ENCODE measurements around the gene CSNK1G2. TPM values are rescaled to one million over a fixed set of nuclear protein-coding genes. Genes with fewer than 3 reads are reported as not detected.

The CSNK1G2 gene
- total and polyA plus RNA-seq, 2 of the 13 experiments (the other 11 are each of a cell fraction or from before 2014, with no cell fraction given), result 53.8 to 72.5 TPM

DNA sequence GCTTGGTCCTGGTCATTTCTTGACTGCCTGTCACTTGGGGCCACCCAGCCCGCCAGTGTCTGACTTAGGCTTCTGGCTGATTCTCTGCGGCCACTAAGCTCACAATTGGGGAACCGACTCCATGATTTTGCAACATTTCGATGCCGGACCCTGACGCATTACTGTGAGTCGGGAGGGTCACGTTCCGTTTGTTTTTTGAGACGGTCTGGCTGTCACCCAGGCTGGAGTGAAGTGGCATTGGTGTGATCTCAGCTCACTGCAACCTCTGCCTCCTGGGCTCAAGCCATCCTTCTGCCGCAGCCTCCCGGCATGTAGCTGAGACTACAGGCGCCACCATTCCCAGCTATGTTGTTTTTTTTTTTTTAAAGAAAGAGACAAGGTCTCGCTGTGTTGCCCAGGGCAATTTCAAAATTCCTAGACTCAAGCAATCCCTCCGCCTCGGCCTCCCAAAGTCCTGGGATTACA is 39.0 kb upstream of the CSNK1G2 start:
- in situ Hi-C loops (cut with HindIII; ENCODE audit: extremely low pct_ligation_motif_present, low pct_unique_long_range_greater_than_20kb), result no loop called here
- ChIA-PET POLR2A (interaction anchor here (0.7 to 2.4 kb wide), 5 partner anchors 14 to 158 kb away, joined by 3 to 11 read pairs (median 4); no protein-coding TSS in a partner anchor), CTCF (ENCODE audit: low intra/inter-chr PET ratio, low total read pairs) (no interaction called here)
- H3K27me3 ChIP-seq (ENCODE audit: control insufficient read depth in 1 of 2, insufficient read depth in 2 of 2, low read length in 2 of 2), result no peaks in the 10 kb centered on the region
- ATAC-seq (no peak), DNase-seq (ENCODE audit: low spot score) (peak; percentile 76), FAIRE-seq (peak; percentile 79)
- H3K36me3 ChIP-seq (replicated peaks in 1 of 2; ENCODE audit: control insufficient read depth in 1 of 2, insufficient read depth in 2 of 2, low read length in 2 of 2), result no peaks in the 10 kb centered on the region
- H3K4me1 ChIP-seq (ENCODE audit: insufficient read depth, low read length), result peaks cover 63% of the 10 kb centered on the region
- H3K9me3 ChIP-seq (ENCODE audit: low read length), result no peaks in the 10 kb centered on the region
- H3K27ac ChIP-seq (ENCODE audit: extremely low read length, insufficient read depth, low read length), result peak overlapping the region; percentile 67
- H4K20me1 ChIP-seq (ENCODE audit: insufficient read depth, low read length), result no peaks in the 10 kb centered on the region
- peak overlapping the region; percentile 5 to 65 (median 32) for H3K4me3 ChIP-seq (replicated peaks in 1 of 3; ENCODE audit: insufficient read depth in 1 of 3, low read depth in 2 of 3, low read length in 3 of 3)
- H3K9ac ChIP-seq (ENCODE audit: insufficient read depth, low read depth, low read length), result peak overlapping the region; percentile 49
- peaks cover 8% of the 10 kb centered on the region for H3K79me2 ChIP-seq (ENCODE audit: insufficient read depth, low read length)
- peak overlapping the region; percentile 15 for H2AFZ ChIP-seq (ENCODE audit: low read length)
- intact Hi-C loops (cut with micrococcal nuclease; ENCODE audit: unreplicated experiment), result no loop called here
- 5% methylated on average over 7 of the region's 16 CpGs for WGBS (ENCODE audit: low lambda C conversion rate)
- no TSS peak for BruUV-seq (replicated peaks)
- peak overlapping the region; percentile 65 for H3K4me2 ChIP-seq (ENCODE audit: low read depth, low read length)
- TF ChIP-seq ZNF18 (CRISPR knock-in tag; IDR thresholded peaks at IDR 0.05; ENCODE audit: insufficient replicate concordance), result peak; percentile 97
- TF ChIP-seq MIXL1 (CRISPR knock-in tag; IDR thresholded peaks at IDR 0.05), result no peak
- TF ChIP-seq, protein P1, sequence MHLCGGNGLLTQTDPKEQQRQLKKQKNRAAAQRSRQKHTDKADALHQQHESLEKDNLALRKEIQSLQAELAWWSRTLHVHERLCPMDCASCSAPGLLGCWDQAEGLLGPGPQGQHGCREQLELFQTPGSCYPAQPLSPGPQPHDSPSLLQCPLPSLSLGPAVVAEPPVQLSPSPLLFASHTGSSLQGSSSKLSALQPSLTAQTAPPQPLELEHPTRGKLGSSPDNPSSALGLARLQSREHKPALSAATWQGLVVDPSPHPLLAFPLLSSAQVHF (CRISPR knock-in tag; IDR thresholded peaks at IDR 0.05), result no peak
- TF ChIP-seq FOXP4 (CRISPR knock-in tag; IDR thresholded peaks at IDR 0.05), result 0 out of 2 replicates have a peak, but pooled peaks have one; percentile 29
- peak; percentile 65; the same call in 1 of the 2 replicates for TF ChIP-seq CBX5 (CRISPR knock-in tag; IDR thresholded peaks at IDR 0.05; ENCODE audit: borderline replicate concordance)
- 0 out of 2 replicates have a peak, but pooled peaks have one; percentile 53 for TF ChIP-seq ZNF598 (CRISPR knock-in tag; IDR thresholded peaks at IDR 0.05; ENCODE audit: borderline replicate concordance)
- 0 out of 2 replicates have a peak, but pooled peaks have one; percentile 32 for TF ChIP-seq ARID5B (CRISPR knock-in tag; IDR thresholded peaks at IDR 0.05)
- no peak for TF ChIP-seq LCORL (IDR thresholded peaks at IDR 0.05)
- TF ChIP-seq LCORL (CRISPR knock-in tag; IDR thresholded peaks at IDR 0.05), result peak; percentile 40; the same call in 1 of the 2 replicates
- TF ChIP-seq TBL1XR1 (IDR thresholded peaks at IDR 0.05; ENCODE audit: borderline replicate concordance, low read length, partially characterized antibody), result no peak
- TF ChIP-seq, protein P2, sequence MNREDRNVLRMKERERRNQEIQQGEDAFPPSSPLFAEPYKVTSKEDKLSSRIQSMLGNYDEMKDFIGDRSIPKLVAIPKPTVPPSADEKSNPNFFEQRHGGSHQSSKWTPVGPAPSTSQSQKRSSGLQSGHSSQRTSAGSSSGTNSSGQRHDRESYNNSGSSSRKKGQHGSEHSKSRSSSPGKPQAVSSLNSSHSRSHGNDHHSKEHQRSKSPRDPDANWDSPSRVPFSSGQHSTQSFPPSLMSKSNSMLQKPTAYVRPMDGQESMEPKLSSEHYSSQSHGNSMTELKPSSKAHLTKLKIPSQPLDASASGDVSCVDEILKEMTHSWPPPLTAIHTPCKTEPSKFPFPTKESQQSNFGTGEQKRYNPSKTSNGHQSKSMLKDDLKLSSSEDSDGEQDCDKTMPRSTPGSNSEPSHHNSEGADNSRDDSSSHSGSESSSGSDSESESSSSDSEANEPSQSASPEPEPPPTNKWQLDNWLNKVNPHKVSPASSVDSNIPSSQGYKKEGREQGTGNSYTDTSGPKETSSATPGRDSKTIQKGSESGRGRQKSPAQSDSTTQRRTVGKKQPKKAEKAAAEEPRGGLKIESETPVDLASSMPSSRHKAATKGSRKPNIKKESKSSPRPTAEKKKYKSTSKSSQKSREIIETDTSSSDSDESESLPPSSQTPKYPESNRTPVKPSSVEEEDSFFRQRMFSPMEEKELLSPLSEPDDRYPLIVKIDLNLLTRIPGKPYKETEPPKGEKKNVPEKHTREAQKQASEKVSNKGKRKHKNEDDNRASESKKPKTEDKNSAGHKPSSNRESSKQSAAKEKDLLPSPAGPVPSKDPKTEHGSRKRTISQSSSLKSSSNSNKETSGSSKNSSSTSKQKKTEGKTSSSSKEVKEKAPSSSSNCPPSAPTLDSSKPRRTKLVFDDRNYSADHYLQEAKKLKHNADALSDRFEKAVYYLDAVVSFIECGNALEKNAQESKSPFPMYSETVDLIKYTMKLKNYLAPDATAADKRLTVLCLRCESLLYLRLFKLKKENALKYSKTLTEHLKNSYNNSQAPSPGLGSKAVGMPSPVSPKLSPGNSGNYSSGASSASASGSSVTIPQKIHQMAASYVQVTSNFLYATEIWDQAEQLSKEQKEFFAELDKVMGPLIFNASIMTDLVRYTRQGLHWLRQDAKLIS (CRISPR knock-in tag; IDR thresholded peaks at IDR 0.05), result no peak
